NCI-H1436 (cell line): Measurements from ENCODE around the gene MEGF11.
A peak's percentile ranks its signal among the peaks of the same experiment; 100 is the strongest.

Source experiments
- DNase-seq: peaks from one replicate; lab custom pipeline; 2025; lab: John Stamatoyannopoulos, UW

The MEGF11 gene

DNA sequence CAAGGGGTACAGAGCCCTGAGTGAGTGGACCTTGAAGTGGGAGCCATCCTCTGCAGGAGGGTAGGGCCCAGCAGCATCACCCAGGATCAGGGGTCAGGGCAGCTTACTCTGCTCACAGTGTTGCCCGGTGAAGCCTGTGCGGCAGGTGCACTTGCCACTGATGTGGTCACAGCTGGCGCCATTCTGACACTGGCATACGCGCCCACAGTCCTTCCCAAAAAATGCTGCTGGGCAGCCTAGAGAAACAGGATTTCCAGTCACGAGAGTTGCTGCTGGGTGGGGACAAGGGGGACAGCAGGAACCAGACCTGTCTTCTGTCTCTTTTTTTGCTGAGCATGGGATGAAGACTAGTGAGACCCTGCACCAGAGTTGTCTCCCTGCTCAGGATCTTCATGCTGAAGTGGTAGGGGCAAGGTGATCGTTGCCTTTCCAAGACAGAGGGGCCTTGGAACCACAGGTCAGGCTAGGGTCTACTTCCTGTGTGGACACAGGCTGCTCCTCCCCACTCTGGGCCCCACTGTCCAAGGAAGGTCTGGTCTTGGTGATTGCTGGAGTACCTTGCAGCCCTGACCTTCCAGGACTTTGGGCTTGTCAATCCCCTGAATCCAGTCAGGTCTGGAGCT, 337.4 kb downstream of the MEGF11 start:
- DNase-seq: no peak

DNA sequence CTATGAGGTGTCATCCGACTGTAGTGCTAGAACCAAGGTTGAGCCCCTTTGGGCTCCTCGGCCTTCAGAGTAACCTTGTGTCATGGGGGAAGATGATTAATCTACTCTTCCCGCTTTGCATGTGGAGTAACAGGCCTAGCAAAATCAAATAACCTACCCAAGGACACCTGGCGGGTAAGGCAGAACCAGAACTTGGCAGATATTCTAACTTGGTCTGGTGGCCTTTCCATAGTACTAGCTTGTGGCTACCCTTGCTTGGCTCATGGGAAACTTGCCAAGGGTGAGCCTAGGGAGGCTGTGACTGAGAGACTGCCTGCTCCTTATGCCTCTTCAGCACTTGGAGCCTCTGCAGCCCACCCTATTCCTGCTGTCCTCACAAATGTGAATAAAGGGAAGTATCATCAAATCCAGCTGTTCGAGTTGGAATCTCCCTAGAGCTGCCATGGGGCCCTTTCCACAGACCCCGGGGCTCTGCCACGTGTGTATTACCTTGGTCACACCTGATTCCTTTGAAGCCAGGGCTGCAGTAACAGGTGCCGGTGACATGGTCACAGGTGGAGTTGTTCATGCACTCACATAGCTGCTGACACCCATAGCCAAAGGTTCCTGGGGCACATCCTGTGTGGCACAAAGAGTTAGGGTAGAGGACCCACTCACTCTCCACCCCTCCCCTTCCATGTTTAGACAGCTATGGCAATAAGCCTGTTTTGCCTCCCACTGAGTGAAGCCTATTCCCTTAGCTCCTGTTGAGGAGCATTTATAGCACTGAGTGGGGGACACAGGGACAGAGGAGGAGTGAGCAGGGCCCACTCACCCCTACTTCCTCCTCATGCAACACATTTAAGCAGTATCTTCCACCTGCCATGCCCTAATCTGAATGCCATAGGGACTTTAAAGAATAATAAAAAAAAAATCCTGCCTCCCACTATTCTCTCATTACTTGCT, 338.3 kb downstream of the MEGF11 start:
- no peak for DNase-seq

DNA sequence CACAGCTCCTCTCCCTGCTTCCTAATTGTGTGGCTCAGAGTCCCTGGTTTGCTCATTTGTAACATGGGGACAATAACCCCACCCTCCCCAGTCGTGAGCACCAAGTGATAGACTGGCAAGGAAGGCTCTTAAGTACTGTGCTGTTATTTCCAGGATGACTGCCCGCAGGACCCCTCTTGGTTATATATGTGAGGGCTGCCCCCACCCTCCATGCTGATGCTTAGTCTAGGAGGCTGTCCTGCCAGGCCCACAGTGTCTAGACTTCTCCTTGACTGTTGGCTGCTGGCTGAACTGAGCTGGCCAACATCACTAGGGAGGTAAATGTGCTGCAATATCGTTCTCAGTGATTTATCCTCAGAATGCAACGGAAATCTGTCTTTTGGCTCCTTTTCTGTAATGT, 339.2 kb downstream of the MEGF11 start:
- DNase-seq: no peak

DNA sequence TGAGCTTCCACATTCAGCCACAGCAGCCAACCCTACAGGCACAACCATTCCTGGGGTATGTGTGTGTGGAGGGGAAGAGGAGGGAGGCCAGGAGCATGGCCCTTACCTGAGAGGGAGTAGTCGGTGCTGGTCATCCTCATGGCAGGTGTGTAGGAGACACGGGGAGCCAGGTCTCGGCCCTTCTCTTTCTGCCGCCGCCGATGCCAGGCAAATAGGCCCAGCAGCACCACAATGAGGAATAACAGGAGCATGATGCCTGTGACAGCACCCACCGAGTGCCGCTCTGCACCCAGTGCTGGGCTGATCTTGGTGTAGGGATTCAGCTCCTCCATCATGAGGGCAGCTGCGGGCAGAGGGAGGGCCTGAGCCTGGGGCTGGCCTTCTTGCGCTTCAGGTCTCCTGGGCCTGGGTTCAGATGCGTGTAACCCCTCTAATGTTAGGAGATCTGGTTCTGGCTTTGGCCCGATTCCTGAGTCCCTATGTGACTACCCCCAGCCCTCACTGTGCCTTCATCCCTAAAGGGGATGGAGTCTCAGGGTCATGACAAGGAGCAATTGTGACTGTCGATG, 339.8 kb downstream of the MEGF11 start:
- no peak for DNase-seq

DNA sequence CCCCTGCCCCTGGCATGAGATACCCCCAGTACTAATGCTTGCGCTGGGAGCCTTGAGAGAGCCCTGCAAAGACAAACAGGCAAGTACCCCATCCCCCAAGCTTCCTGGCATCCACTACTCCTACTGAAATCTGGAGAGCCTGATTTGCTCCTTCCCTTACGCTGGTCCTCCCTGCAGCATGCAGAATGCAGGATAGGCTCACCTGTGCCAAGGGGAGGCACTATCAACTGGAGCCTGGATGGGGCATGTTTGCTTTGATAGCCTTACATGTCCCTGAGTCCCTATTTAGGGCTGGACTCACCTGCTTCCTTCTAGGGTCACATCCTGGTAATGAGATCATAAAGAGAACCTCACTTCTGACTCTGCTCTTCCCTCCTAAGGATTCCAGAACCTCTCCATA, 341.3 kb downstream of the MEGF11 start:
- DNase-seq: no peak

DNA sequence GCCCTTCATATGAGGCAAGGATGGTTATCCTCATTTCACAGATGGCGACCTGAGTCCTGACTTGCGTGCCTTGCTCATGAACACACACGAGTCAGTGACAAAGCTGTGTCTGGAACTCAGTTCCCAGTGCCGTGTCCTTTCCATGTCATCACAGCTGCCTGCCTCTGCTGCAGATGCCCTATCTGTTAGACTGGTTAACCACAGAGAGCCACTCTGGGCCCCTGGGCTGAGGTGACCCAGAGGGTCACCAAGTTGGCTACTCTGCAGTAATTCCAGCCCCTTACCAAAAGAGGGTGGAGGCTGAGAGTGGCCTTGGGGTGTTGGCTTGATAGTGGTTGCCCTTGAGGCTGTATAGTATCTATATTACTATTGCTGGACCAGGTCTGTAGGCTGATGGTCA, 343.2 kb downstream of the MEGF11 start:
- no peak for DNase-seq

DNA sequence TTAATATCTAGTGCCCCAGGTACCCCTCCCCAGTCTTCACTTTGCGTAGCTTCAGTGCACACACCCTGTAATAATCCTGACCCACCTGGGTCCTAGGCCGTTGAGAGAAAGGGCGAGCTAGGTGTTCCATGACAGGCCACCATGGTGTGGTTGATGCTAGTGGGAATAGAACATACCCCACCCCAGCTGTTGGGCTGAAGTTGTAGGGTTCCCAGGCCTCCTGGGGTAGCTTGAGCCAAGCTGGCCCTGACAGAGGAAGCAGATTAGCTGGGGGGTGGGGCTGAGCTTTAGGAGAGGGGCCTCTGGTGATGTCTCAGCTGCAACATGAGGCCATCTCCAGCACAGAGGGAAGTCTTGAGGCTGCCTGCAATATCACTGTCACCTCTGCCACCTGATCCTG, 343.7 kb downstream of the MEGF11 start:
- no peak for DNase-seq

DNA sequence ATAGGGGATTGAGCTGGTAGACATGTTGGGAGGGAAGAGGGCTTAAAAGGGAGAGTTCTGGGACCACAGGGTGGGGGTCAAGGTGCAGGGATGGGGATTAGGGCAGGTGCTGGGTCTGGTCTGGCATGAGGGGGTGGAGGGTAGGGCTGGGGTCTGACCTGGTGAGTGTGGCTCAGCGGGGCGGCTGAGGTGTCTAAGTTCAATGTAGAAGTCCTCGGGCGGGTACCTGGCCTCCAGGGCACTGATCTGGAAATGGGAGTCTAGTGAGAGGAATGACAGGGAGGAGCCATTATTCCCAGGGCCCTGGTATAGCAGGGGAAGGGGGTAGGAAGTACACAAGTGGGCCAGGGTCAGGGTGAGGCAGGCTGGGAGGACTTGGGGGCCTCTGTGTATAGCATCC, 344.7 kb downstream of the MEGF11 start:
- no peak for DNase-seq

DNA sequence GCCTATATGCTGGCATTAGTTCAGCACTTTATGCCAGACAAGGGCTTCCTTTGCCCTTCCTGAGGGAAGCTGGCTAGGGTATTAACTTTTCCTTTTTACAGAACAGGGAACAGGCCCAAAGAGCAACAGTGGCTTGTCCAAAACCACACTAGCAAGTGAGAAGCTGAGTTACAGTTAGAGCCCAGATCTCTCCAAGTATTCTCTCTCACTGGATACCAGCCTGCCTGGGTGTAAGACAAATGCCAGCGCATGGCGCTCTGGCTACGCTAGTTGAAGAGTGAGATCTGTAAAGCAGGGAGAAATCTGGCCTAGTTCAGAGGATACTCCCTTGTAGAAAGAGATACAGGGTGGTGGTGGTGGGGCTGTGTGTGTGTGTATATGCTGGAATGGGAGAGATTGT, 345.9 kb downstream of the MEGF11 start:
- no peak for DNase-seq

DNA sequence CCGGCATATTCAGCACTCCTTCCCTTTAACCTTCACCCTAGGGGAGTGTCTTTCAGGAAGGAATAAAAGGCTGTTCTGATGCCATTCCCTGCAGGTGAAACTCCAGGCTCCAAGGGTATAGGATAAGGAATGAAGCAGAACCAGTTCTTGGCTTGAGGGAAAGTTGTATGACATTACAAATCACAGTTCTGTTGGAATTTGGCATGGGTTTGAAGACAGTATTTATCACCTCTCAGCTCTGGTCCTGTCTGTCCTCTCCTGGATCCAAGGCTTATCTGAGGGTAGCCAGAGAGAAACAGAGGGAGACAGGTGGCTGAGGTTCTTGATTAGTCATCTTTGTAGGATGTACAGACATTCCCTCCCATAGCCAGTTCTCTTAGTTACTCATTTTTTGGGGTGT, 347.2 kb downstream of the MEGF11 start:
- DNase-seq: no peak

DNA sequence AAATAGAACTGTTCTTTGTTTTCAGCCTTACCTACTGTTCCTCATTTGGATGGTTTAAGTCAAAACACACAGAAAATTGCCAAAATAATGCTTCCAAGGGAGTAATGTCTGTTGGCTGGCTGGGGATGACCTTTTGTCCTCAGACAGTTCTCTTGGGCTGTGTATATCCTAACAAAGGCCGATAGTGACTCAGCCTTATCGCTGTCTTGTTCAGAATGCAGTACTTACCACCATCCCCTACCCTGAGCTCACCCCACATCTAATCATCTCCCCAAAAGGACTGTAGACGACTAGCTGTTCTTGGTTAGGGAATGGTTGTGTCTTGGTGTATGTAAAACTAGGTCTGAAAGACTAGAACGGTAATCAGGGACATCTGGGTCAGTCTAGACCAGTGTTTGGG, 349.2 kb downstream of the MEGF11 start:
- no peak for DNase-seq

DNA sequence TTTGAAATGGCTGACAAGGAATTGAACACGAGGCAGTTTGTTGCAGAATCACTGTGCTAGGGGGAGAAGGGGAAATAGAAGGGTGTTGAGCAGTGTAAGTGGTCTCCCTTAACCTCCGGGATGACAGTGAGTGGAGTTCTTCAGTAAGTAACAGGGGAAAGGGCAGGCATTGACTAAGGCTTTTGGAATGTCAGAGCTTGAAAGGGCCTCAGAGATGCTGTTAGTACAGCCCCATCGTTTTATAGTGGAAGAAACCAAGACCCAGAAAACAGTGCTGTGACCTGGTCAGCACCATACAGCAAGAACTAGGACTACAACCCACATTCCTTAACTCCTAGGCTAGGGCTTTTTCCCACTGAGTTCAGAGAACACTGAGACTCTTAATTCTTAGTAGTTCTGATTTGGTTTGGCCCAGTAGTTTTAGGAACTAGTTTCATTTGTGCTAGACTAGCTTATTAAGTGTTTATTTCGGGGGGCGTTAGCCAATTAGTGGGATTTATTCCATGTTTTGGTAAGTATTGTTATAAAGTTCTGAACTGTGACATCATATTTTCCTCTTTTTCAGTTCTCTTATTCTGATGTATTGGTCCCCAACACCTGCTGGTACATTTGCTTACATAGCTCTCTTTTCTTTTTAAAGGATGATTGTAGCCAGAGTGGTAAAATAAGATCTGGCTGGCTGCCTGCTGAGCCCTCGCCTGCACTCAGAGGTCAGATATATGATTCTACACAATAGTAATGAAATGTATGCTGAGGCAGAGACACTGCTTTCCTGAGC, 350.1 kb downstream of the MEGF11 start:
- no peak for DNase-seq

DNA sequence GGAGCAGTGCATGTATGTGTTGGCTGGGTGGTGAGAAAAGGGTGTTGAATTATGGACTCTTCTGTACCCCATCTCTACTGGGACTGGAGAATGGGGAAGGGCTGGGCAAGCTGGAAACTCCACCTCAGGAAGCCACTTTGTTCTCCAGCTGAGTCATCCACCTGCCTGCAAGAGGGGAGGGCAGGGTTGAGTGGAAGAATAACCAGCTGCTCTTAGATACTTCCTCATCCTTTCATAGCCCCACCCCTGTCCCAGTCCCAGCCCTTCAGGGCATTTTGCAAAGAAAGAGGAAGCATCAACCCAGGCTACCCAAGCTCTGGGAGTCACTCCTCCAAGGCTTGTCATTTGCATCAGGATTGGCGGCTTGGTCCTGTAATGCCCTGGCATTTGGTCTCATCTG, 351.2 kb downstream of the MEGF11 start:
- DNase-seq: peak; percentile 27

DNA sequence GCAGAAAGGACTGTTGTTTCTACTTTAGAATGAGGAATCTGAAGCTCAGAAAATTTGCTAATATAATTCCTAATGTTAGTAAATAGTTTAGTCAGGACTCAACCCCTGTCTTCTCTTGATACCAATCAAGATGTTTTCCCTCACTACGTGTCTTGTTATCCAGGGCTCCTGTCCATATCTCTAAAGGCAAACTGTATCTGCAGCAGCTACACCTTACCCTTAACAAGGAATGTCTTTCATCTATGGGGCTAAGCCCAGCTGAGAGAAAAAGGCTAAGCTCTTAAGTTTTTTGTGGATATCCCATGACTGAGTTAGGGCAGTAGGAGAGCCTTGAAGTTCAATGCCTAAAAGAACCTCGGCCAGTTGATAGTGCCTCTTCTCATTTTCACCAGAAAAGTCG, 351.7 kb downstream of the MEGF11 start:
- DNase-seq: no peak

DNA sequence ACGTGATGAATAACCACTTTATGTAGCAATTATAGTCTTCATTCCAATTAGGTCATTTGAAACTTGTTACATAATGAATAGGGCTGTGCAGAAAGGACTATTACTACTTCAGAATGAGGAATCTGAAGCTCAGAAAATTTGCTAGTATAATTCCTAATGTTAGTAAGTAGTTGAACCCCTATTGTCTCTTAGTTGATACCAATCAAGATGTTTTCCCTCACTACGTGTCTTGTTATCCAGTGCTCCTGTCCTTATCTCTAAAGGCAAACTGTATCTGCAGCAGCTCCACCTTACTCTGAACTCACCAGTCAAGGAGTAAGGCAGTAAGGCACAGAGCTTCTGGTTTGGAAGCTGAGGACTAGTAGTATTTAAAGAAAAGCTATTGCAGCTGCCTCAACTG, 352.2 kb downstream of the MEGF11 start:
- no peak for DNase-seq

DNA sequence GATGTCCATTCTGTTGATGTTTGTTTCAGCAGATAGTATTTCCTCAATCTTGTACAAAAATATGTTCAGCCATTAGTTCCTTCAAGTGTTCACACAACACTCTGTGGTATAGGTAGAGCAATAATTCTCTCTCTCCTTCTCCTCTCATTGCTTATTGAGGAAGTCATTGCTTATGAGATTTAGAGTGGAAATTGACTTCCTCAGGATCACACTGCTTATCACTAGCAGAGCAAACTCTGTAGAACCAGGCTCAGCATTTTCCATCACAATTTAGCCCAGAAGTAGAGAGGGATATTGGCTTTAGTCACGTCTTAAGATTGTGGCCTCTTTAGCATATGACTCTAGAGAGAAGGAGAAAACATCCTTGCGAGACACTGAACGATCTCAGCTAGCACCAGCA, 353.1 kb downstream of the MEGF11 start:
- DNase-seq: no peak

DNA sequence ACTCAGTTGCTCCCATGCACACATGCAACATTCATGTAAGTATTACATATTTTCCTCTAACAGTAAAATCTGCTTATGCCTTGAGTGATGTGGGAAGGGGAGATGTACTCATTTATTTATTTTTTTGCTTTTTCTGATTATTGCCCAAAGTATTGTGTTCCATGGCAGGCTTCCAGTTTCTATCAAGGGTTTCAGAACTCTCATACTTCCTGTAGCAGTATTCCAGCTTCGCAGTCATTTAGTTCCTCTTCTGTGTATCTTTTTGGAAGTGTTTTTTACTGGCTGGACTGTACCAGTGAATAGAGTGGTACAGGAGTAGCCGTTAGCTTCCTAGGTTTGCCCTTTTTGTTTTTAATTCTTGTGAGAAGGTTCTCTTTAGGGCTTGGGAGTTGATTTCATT, 357.3 kb downstream of the MEGF11 start:
- no peak for DNase-seq

DNA sequence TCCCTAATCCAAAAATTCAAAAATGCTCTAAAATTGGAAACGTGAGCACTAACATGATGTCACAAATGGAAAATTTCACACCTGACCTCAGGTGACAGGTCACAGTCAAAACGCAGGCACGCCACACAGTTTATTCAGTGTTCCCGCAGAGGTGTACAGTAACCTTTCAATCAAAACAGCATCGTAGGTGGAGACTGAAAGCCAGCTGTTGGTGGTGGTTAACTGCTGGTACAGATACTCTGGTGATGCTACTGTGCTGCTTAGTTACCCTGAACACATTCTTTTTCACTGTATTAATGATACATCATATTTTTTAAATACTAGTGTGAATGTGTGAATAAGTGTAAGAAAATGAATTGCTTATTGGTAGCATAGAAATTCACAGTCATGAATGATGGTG, 360.5 kb downstream of the MEGF11 start:
- DNase-seq: no peak

DNA sequence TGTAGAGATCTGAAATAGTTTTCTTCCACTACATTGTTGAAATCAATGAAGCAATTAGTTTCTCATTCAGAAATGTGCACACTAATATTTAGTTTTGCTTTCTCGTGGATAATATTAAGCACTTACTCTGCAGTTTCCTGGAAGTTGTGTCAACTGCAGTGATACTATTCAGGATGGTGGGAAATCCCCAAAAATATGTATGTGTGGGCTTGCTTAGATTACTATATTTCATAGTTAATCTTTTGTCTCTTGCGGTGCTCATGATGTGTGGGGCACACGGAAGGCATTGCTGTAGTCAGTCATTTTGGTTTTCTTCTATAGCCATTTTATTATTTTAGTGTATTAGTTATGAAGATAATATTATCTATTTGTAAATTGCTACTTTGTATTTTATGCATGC, 364.6 kb downstream of the MEGF11 start:
- DNase-seq: no peak

DNA sequence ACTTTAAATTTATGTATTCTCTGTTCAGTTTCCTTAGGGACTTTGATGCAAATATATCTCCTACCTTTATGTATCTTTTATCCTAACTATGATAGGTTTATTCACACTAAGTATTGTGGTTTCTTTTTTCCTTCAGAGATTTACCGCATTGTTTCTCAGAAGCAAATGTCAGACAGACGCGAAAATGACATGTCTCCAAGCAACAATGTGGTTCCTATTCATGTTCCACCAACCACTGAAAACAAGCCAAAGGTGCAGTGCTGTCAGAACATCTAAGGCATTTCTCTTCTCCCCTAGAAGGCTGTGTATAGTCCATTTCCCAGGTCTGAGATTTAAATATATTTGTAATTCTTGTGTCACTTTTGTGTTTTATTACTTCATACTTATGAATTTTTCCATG, 366.0 kb downstream of the MEGF11 start:
- no peak for DNase-seq

DNA sequence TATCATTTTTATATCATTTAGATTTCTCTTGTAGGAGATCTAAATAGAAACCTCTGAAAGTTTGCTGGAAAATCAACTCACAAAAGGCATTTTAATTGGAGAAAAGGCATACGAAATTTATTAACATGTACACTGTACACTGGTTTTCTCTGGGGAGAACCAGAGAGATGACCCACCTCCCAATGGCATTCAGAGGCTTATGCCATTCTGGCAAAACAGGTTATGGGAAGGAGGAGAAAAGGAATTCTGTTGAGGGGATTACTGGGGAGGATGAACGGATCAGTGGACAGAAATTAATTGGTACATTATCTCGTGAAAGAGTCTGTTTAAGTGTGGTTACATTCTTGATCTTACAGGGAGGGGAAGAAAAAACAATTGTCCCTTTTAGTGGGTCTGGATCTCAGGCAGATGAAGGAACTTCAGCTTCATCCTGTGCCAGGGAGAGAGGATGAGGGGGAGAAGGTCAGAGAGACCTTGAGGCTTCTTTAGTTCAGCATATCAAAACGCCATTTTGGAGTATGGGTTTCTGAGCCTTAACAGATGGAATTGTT, 367.8 kb downstream of the MEGF11 start:
- no peak for DNase-seq

DNA sequence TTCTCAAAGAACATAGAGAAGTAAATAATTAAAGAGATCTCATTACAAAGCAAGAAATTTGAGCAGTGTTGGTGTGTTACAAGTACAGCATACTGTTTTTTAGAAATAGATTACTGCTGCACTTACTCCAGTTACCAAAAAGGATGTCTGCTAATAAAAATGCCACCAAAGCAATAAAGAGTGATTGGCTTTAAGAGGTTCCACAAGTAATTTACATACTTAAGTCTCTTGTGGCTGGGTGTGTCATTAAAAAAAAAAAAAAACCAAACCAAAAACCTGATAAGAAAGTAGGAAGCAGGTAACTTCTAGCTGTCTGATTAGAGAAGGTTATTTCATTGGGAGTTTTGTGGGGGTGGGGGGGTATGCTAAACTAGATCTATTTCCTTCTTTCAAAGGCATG, 369.0 kb downstream of the MEGF11 start:
- no peak for DNase-seq
